Gastrocnemius medialis (tissue), 4 donors: ENCODE data around the gene NRROS. TPM values are rescaled to one million over a fixed set of nuclear protein-coding genes. Genes with fewer than 3 reads are reported as not detected.

Experiments used
- ATAC-seq, 2 donors: fragments of 150-250 bp; one replicate each; pipeline ENCODE4 v1.9.1; 2016
- DNase-seq, 2 donors: peaks; one replicate each; pipeline ENCODE4 v3.0.0-alpha.2; 2019
- H3K27ac ChIP-seq, 4 donors: fragments of 200-600 bp; sonication (generic); 1 replicate in 1 of 4; 2 replicates in 3 of 4; pipeline ENCODE4 v1.5.1; 2016 to 2018; ENCODE audit warnings: mild to moderate bottlenecking in 2 of 4, moderate library complexity in 1 of 4
- H3K27me3 ChIP-seq, 3 donors: fragments of 200-600 bp; sonication (generic) in 2 of 3; 1 replicate in 1 of 3; 2 replicates in 2 of 3; pipeline versions ENCODE4 v1.5.1 to v1.6.0; 2016 to 2019; ENCODE audit warnings: mild to moderate bottlenecking in 1 of 3, moderate library complexity in 1 of 3
- H3K36me3 ChIP-seq, 2 donors: fragments of 200-600 bp; sonication (generic) in 1 of 2; one replicate each; pipeline ENCODE4 v1.5.1; 2017 to 2018
- H3K4me1 ChIP-seq, 2 donors: fragments of 200-600 bp; sonication (generic) in 1 of 2; one replicate each; pipeline ENCODE4 v1.5.1; 2016 to 2017; ENCODE audit warnings: mild to moderate bottlenecking in 2 of 2
- H3K4me3 ChIP-seq, 4 donors: fragments of 200-600 bp; sonication (generic) in 3 of 4; 1 replicate in 1 of 4; 2 replicates in 3 of 4; pipeline ENCODE4 v1.5.1; 2016 to 2019; ENCODE audit warnings: mild to moderate bottlenecking in 2 of 4
- H3K9me3 ChIP-seq, 3 donors: fragments of 200-600 bp; sonication (generic) in 2 of 3; 1 replicate in 1 of 3; 2 replicates in 2 of 3; pipeline ENCODE4 v1.5.1; 2016 to 2019
- POLR2A ChIP-seq, 2 donors: fragments of 450-650 bp; IDR thresholded peaks; one replicate each; pipeline ENCODE4 v1.6.1; 2017; ENCODE audit warnings: antibody characterized with exemption in 2 of 2, mild to moderate bottlenecking in 2 of 2, moderate library complexity in 2 of 2
- in situ Hi-C, 4 donors: fragments of 200-750 bp; cut with MboI; loops; one replicate each; pipeline versions ENCODE4 v1.15.0 to v1.8.0; 2017; ENCODE audit warnings: low sequenced_read_pairs in 4 of 4
- intact Hi-C: fragments of 100-400 bp; cut with DNase I; formaldehyde crosslinking; loops from one replicate; pipeline ENCODE4 v1.15.1; 2023; ENCODE audit warnings: low total_unique reads
- total RNA-seq, 4 donors: library from RNA; depleted of rRNA; stranded (reverse); fragments of >200 nt; gene quantifications; one replicate each; pipeline versions ENCODE4 v1.1.0 to v1.2.3, GENCODE V29; 2016
- TF ChIP-seq, protein P1 (sequence below), 5 experiments: fragments of 450-650 bp in 3 of 5; fragments of 200-600 bp in 2 of 5; sonication (generic) in 2 of 5; IDR thresholded peaks in 4 of 5; conservative IDR thresholded peaks in 1 of 5; 1 replicate in 4 of 5; 2 replicates in 1 of 5; pipeline ENCODE4 v1.5.1; 2016 to 2019; ENCODE audit warnings: antibody characterized with exemption in 5 of 5, mild to moderate bottlenecking in 3 of 5, moderate library complexity in 3 of 5

The NRROS gene
- total RNA-seq, 4 donors from 2014 or later: 0.31 to 1.7 (median 0.96) TPM

DNA sequence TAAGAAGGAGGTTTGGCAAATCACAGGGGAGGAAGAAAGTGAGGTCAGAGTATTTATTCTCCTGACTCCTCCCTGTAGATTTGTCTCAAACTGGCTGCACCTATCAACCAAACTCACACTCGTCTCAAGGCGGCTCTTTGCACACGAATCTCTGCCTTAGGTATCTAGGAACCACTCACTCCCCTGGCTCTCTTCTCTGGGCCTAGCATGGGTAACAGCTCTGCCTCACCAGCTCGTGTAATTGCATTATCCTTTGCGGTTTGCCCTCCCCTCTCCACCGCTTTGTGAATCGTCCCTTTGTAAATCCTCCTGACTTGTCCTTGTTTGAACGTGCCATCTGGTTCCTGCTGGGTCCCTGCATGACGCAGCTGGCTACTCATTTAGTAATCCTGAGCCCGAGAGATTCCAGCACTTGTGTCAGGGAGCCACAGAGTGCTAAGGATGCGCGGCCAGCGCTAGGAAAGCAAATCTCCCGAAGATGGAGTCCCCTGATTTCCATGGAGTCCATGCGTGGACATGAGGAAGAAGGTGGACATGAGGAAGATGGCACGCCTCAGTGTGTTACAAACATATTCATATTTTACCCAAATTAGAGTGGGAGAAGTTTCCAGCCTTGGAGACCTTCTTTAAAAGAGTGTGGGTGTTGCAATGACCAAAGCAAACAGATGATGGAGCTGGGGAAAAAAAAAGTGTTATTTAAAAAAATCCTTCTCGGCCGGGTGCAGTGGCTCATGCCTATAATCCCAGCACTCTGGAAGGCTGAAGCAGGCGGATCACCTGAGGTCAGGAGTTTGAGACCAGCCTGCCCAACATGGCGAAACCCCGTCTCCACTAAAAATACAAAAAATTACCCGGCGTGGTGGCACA lies 26.7 kb downstream of the NRROS start:
- H3K27me3 ChIP-seq: peaks cover 0 to 2% (median 0%) of the 10 kb centered on the region in 3 donors
- TF ChIP-seq POLR2A (IDR thresholded peaks at IDR 0.05): no peak
- TF ChIP-seq, protein P1, sequence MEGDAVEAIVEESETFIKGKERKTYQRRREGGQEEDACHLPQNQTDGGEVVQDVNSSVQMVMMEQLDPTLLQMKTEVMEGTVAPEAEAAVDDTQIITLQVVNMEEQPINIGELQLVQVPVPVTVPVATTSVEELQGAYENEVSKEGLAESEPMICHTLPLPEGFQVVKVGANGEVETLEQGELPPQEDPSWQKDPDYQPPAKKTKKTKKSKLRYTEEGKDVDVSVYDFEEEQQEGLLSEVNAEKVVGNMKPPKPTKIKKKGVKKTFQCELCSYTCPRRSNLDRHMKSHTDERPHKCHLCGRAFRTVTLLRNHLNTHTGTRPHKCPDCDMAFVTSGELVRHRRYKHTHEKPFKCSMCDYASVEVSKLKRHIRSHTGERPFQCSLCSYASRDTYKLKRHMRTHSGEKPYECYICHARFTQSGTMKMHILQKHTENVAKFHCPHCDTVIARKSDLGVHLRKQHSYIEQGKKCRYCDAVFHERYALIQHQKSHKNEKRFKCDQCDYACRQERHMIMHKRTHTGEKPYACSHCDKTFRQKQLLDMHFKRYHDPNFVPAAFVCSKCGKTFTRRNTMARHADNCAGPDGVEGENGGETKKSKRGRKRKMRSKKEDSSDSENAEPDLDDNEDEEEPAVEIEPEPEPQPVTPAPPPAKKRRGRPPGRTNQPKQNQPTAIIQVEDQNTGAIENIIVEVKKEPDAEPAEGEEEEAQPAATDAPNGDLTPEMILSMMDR (IDR thresholded peaks at IDR 0.05 in 4 of 5, conservative IDR thresholded peaks at IDR 0.05 in 1 of 5): no peak
- no peak for DNase-seq
- in situ Hi-C loops (no loop called here), intact Hi-C loops (no loop called here)
- no peaks in the 10 kb centered on the region for H3K9me3 ChIP-seq
- no peaks in the 10 kb centered on the region for H3K36me3 ChIP-seq
- no peak overlapping the region for H3K4me3 ChIP-seq
- no peaks in the 10 kb centered on the region for H3K4me1 ChIP-seq
- peak in 1 of 2 donors; percentile 27 for ATAC-seq
- no peak overlapping the region for H3K27ac ChIP-seq

DNA sequence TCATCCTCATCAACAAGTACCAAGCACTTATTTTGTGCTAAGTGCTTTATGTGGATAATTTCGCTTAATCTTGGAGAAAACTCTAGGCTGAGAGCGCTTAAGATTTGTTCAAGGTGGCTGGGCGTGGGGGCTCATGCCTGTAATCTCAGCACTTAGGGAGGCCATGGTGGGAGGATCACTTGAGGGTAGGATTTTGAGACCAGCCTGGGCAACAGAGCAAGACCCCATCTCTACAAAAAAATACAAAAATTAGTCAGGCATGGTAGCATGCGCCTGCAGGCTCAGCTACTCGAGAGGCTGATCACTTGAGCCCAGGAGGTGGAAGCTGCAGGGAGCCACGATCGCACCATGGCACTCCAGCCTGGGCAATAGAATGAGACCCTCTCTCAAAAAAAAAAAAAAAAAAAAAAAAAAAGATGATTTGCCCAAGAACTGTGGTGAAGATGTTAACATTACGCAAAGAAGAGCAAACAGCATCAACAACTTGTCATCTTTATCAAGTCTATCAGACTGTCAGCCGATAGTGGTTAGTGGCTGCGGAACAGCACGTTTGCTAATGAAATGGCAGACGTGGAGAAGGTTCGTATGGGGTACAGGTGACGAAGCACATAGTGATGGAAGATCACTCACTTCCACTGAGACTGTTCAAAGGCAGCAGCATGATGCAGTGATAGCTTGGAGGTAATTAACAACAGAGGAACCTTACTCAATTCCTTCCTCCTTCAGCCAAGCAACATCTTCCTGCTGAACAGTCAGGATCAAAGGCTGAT lies 27.7 kb downstream of the NRROS start:
- H3K27ac ChIP-seq: no peak overlapping the region
- ATAC-seq (no peak), DNase-seq (no peak)
- peaks cover 0 to 2% (median 0%) of the 10 kb centered on the region in 3 donors for H3K27me3 ChIP-seq
- TF ChIP-seq POLR2A (IDR thresholded peaks at IDR 0.05): no peak
- TF ChIP-seq, protein P1 (IDR thresholded peaks at IDR 0.05 in 4 of 5, conservative IDR thresholded peaks at IDR 0.05 in 1 of 5): no peak
- intact Hi-C loops (no loop called here), in situ Hi-C loops (no loop called here)
- no peaks in the 10 kb centered on the region for H3K36me3 ChIP-seq
- H3K4me3 ChIP-seq: no peak overlapping the region
- no peaks in the 10 kb centered on the region for H3K9me3 ChIP-seq
- H3K4me1 ChIP-seq: no peaks in the 10 kb centered on the region

DNA sequence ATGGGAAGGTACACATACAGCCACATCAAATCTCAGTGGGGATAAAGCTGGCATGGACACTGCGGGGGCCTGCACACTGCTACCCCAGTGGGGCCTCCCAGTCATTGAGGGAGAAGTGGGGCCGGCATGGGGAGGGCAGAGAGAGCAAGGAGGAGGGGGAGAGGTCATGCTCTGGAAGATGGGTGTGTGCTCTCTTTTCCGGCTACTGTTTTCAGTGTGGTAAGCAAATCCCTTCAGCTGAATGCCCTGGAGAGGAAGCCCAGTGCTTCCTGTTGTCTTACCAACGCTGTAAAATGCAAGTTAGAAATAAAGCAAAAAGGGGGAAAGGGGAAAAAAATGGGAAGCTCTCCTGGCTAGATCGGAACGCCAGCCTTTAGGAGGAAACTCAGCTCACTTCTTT lies 30.8 kb downstream of the NRROS start:
- DNase-seq: peak in 1 of 2 donors; percentile 22

DNA sequence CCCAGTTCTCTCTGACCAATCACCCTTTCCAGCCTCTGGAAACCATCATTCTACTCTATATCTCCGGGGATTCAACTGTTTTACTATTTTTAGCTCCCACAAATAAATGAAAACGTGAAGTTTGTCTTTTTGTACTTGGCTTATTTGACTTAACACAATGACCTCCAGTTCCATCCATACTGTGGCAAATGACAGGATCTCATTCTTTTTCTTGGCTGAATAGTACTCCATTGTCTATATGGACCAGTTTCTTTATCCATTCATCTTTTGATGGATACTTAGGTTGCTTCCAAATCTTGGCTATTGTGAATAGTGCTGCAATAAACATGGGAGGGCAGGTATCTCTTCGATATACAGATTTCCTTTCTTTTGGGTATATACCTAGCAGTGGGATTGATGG lies 34.1 kb downstream of the NRROS start:
- H3K4me1 ChIP-seq: no peaks in the 10 kb centered on the region
- H3K9me3 ChIP-seq: no peaks in the 10 kb centered on the region
- TF ChIP-seq POLR2A (IDR thresholded peaks at IDR 0.05): no peak
- TF ChIP-seq, protein P1 (IDR thresholded peaks at IDR 0.05 in 4 of 5, conservative IDR thresholded peaks at IDR 0.05 in 1 of 5): no peak
- intact Hi-C loops: no loop called here
- no peak for DNase-seq
- H3K4me3 ChIP-seq: no peak overlapping the region
- no peak for ATAC-seq
- H3K27me3 ChIP-seq: peaks cover 0 to 9% (median 0%) of the 10 kb centered on the region in 3 donors
- in situ Hi-C loops: no loop called here
- H3K27ac ChIP-seq: no peak overlapping the region
- no peaks in the 10 kb centered on the region for H3K36me3 ChIP-seq

More for the DNA sequence above, 30.8 kb downstream of the NRROS start:
- no peak overlapping the region for H3K4me3 ChIP-seq
- no peaks in the 10 kb centered on the region for H3K36me3 ChIP-seq
- H3K4me1 ChIP-seq: no peaks in the 10 kb centered on the region
- ATAC-seq: peak in 1 of 2 donors; percentile 44
- intact Hi-C loops: no loop called here
- peaks cover 0 to 9% (median 0%) of the 10 kb centered on the region in 3 donors for H3K27me3 ChIP-seq
- TF ChIP-seq, protein P1 (IDR thresholded peaks at IDR 0.05 in 4 of 5, conservative IDR thresholded peaks at IDR 0.05 in 1 of 5): no peak
- TF ChIP-seq POLR2A (IDR thresholded peaks at IDR 0.05): no peak
- H3K9me3 ChIP-seq: no peaks in the 10 kb centered on the region
- in situ Hi-C loops: no loop called here
- H3K27ac ChIP-seq: peak overlapping the region in 1 of 4 donors; percentile 33
